Activated T-cell treated with anti-CD3 and anti-CD28 coated beads for 48 hours (primary cell): Measurements from ENCODE around the gene USP17L30.
"Not testable (repeated sequence)": the region's sequence is repeated elsewhere in the genome, so short reads cannot be mapped to it uniquely, and the experiment has no call there.

Source experiments
- DNase-seq: peaks from one replicate; pipeline ENCODE4 v3.0.0-alpha.2; 2020; ENCODE audit warnings: low read depth

Gene USP17L30, protein sequence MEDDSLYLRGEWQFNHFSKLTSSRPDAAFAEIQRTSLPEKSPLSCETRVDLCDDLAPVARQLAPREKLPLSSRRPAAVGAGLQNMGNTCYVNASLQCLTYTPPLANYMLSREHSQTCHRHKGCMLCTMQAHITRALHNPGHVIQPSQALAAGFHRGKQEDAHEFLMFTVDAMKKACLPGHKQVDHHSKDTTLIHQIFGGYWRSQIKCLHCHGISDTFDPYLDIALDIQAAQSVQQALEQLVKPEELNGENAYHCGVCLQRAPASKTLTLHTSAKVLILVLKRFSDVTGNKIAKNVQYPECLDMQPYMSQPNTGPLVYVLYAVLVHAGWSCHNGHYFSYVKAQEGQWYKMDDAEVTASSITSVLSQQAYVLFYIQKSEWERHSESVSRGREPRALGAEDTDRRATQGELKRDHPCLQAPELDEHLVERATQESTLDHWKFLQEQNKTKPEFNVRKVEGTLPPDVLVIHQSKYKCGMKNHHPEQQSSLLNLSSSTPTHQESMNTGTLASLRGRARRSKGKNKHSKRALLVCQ

DNA sequence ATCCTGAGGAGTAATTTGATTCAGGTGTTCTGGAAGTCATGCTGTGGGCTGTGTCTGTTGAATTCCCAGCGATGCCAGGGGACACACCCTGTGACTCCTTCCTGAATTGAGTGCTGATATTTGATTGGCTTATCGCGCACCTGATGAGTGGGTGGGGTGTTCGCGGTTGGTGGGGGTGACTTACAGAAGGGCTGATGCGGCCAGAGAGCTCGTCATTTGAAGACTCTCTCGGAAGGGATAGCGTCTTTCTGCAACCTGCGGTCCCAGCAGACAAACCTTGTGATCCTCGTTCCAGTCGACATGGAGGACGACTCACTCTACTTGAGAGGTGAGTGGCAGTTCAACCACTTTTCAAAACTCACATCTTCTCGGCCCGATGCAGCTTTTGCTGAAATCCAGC is at the start of gene USP17L30:
Gene USP17L30 (plus strand): TSS at position 301 of the 400 bp plus-strand sequence. CDS start 0 bp downstream, at position 301.
- not testable (repeated sequence) for DNase-seq

DNA sequence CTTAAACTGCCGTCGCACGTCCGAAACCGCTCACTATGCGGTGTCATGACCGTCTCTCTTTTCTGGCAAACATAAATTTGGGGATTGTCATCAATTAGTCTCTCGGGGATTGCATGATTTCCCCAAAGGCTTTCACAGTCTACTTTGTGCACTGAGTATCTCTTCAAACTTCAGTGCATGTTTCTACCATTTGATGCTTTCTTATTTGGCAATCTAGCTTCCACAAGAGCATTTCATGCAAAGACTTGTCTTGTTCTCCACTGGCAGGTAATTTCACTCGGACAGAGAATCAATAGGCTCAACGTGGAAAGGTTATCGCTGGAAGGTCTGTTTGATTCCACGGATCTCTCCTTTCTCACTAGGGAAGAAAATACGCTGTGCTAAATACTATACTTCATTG is 38.7 kb upstream of the USP17L30 start:
- not testable (repeated sequence) for DNase-seq

DNA sequence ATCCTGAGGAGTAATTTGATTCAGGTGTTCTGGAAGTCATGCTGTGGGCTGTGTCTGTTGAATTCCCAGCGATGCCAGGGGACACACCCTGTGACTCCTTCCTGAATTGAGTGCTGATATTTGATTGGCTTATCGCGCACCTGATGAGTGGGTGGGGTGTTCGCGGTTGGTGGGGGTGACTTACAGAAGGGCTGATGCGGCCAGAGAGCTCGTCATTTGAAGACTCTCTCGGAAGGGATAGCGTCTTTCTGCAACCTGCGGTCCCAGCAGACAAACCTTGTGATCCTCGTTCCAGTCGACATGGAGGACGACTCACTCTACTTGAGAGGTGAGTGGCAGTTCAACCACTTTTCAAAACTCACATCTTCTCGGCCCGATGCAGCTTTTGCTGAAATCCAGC is 38.1 kb upstream of the USP17L30 start, which contains the start of gene USP17L24:
Gene USP17L24 (plus strand): TSS at position 301 of the 400 bp plus-strand sequence. CDS start 0 bp downstream, at position 301.
- not testable (repeated sequence) for DNase-seq

DNA sequence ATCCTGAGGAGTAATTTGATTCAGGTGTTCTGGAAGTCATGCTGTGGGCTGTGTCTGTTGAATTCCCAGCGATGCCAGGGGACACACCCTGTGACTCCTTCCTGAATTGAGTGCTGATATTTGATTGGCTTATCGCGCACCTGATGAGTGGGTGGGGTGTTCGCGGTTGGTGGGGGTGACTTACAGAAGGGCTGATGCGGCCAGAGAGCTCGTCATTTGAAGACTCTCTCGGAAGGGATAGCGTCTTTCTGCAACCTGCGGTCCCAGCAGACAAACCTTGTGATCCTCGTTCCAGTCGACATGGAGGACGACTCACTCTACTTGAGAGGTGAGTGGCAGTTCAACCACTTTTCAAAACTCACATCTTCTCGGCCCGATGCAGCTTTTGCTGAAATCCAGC is 33.3 kb upstream of the USP17L30 start, which contains the start of gene USP17L25:
Gene USP17L25 (plus strand): TSS at position 301 of the 400 bp plus-strand sequence. CDS start 0 bp downstream, at position 301.
- not testable (repeated sequence) for DNase-seq

DNA sequence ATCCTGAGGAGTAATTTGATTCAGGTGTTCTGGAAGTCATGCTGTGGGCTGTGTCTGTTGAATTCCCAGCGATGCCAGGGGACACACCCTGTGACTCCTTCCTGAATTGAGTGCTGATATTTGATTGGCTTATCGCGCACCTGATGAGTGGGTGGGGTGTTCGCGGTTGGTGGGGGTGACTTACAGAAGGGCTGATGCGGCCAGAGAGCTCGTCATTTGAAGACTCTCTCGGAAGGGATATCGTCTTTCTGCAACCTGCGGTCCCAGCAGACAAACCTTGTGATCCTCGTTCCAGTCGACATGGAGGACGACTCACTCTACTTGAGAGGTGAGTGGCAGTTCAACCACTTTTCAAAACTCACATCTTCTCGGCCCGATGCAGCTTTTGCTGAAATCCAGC is 28.6 kb upstream of the USP17L30 start, which contains the start of gene USP17L26:
Gene USP17L26 (plus strand): TSS at position 301 of the 400 bp plus-strand sequence. CDS start 0 bp downstream, at position 301.
- DNase-seq: not testable (repeated sequence)

DNA sequence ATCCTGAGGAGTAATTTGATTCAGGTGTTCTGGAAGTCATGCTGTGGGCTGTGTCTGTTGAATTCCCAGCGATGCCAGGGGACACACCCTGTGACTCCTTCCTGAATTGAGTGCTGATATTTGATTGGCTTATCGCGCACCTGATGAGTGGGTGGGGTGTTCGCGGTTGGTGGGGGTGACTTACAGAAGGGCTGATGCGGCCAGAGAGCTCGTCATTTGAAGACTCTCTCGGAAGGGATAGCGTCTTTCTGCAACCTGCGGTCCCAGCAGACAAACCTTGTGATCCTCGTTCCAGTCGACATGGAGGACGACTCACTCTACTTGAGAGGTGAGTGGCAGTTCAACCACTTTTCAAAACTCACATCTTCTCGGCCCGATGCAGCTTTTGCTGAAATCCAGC is 23.8 kb upstream of the USP17L30 start, which contains the start of gene USP17L5:
Gene USP17L5 (plus strand): TSS at position 301 of the 400 bp plus-strand sequence. CDS start 0 bp downstream, at position 301.
- DNase-seq: not testable (repeated sequence)

DNA sequence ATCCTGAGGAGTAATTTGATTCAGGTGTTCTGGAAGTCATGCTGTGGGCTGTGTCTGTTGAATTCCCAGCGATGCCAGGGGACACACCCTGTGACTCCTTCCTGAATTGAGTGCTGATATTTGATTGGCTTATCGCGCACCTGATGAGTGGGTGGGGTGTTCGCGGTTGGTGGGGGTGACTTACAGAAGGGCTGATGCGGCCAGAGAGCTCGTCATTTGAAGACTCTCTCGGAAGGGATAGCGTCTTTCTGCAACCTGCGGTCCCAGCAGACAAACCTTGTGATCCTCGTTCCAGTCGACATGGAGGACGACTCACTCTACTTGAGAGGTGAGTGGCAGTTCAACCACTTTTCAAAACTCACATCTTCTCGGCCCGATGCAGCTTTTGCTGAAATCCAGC is 19.1 kb upstream of the USP17L30 start, which contains the start of gene USP17L27:
Gene USP17L27 (plus strand): TSS at position 301 of the 400 bp plus-strand sequence. CDS start 0 bp downstream, at position 301.
- not testable (repeated sequence) for DNase-seq

DNA sequence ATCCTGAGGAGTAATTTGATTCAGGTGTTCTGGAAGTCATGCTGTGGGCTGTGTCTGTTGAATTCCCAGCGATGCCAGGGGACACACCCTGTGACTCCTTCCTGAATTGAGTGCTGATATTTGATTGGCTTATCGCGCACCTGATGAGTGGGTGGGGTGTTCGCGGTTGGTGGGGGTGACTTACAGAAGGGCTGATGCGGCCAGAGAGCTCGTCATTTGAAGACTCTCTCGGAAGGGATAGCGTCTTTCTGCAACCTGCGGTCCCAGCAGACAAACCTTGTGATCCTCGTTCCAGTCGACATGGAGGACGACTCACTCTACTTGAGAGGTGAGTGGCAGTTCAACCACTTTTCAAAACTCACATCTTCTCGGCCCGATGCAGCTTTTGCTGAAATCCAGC is 14.3 kb upstream of the USP17L30 start, which contains the start of gene USP17L28:
Gene USP17L28 (plus strand): TSS at position 301 of the 400 bp plus-strand sequence. CDS start 0 bp downstream, at position 301.
- not testable (repeated sequence) for DNase-seq

DNA sequence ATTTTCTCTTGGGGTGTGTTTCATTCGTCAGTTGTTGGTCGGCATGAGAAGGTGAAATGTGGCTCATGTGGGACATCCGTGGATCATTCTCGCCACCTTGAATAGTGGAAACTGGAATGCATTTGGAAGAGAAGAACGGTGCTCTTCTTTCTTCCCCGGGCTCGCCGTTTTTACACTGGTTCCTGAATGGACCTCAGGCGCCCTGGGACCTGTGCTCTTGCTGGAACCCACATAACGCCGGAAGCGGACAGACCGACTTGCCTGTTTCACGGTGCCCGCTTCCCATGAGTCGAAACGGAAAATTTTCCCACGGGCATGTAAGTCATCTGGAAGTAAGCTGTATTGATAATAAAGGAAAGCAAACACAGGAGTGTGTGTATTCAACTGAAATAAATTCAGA is 12.1 kb upstream of the USP17L30 start:
- DNase-seq: not testable (repeated sequence)

DNA sequence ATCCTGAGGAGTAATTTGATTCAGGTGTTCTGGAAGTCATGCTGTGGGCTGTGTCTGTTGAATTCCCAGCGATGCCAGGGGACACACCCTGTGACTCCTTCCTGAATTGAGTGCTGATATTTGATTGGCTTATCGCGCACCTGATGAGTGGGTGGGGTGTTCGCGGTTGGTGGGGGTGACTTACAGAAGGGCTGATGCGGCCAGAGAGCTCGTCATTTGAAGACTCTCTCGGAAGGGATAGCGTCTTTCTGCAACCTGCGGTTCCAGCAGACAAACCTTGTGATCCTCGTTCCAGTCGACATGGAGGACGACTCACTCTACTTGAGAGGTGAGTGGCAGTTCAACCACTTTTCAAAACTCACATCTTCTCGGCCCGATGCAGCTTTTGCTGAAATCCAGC is 9.6 kb upstream of the USP17L30 start, which contains the start of gene USP17L29:
Gene USP17L29 (plus strand): TSS at position 301 of the 400 bp plus-strand sequence. CDS start 0 bp downstream, at position 301.
- DNase-seq: not testable (repeated sequence)

DNA sequence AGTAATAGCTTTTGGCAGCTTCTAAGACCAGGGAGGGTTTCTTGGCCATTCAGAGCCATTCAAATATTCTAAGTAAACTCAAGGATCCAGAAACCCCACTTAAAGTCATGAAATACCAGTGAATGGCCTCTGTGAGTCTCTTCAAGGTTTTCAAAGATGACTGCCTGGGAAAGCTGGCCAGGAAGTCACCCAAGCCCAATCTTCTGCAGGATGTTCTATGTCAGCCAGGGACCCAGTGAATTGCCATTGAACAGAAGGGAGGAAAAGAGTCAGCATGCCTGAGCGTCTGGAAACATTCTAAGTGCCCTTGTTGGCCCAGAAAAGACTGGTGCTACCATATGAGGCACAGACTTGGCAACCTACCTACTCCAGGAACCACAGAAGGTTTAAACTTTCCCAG is 17.0 kb downstream of the USP17L30 start:
- not testable (repeated sequence) for DNase-seq

DNA sequence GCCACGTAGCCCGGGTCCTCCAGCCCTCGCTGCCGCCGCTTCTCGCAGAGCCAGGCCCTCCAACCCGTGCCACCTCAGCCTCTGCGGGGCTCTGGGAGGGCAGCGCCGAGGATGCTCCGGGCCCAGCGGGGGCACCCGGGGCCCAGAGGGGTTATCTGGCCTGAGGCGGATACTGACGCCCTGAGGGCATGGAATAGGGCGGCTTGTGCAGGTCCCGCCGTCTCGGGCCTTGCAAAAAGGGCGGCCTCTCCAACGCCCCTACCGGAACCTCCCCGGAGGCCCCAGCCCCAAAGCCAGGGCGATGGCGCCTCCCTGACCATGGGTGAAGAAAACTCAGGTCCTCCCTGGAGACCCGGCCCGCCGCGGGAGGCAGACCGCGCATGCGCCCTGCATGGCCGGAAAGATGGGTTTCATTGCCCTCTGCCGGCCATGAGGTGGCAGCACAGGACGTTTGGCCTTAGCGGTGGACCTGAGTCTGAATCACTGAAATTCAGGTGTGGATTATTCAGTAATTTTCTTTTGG is 18.1 kb downstream of the USP17L30 start:
- DNase-seq: peak; percentile 54

DNA sequence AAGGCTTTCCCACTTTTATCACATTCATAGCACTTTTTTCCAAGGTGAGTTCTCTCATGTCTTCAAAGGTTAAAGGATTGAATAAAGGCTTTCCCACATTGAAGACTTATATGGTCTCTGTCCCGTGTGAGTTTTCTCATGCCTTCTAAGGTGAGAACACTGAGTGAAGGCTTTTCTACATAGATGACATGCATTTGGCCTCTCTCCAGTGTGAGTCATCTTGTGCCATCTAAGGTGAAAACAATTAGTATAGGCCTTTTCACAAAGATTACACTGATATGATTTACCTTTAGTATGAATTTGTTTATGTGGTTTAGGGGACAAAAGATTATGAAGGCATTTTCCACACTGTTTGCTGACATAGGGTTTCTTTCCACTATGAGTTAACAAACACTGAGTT is 21.2 kb downstream of the USP17L30 start:
- no peak for DNase-seq

DNA sequence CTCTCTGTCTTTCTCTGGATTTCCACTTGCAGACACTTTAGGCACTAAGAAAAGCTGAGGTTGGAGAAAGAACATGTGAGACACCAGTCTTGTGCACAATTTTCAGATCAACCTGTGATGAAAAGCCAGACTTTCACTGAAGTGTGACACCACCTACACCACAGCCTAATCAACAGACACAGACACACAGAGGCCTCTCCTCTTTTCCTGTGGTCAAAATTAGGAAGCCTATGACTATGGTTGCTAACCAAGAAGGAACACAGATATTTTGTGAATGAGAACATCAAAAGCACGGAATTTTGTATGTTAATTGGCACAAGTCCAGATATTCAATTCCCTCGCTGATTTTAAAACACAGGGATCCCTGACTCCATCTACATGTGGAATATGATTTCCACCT is 26.1 kb downstream of the USP17L30 start:
- not testable (repeated sequence) for DNase-seq

DNA sequence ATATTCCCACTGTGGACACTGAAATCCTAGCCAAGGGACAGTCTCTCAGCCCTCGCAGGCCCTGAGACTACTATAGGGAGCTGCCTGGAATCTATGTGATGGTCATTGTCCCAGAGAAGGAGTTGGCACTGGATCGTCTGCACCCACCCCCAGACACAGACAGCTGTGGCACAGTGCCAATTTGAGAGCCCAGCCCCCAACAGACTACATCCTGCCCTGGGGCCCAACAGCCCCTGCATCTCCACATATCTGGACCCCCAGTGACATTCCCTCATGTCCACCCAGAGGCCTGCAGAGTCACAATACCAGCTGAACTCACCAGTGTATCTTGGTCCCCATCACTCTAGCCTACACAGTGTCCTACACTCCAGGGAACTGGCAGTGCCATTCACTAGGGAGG is 42.8 kb downstream of the USP17L30 start:
- DNase-seq: not testable (repeated sequence)

DNA sequence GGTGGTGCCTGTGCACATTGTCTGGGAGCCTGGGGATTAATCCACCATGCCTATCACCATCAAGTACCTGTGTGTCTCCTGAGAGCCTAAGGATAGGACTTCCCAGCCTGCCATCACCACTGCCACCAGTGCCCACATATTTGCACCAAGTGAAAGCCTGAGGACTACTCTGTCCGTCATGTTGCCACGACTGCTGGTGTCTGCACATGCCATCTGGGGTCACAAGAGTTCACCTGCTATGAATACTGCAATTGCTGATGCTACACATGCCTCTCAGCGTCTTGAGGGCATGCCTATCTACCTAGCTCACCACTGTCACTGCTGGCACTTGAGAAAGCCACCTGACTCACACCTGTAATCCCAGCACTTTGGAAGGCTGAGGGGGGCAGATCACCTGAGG is 43.6 kb downstream of the USP17L30 start:
- DNase-seq: not testable (repeated sequence)

DNA sequence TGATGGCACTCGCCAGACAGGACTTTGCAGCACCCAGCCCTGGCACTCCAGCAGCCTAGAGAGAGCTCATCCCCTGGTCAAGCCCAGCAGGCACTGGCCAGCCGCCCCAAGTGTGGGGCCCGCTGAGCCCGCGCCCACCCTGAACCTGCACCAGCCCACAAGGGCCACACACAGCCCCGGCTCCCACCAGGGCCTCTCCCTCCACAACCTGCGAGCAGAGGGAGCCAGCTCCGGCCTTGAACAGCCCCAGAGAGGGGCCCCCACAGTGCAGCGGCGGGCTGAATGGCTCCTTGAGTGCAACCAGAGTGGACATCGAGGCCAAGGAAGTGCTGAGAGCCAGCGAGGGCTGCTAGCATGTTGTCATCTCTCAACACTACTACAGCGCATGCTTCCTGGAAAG is 46.9 kb downstream of the USP17L30 start:
- no peak for DNase-seq
